Measurements from ENCODE around the gene SP7. TPM values are rescaled to one million over a fixed set of nuclear protein-coding genes. Genes with fewer than 3 reads are reported as not detected.
A peak's percentile ranks its signal among the peaks of the same experiment; 100 is the strongest.
"Not testable (repeated sequence)": the region's sequence is repeated elsewhere in the genome, so short reads cannot be mapped to it uniquely, and the experiment has no call there.

Gene SP7
- total and polyA plus RNA-seq, 9 of the 15 experiments (the other 6 are each of a cell fraction or from before 2014, with no cell fraction given) = 0.04 TPM; not detected in 8

- TF ChIP-seq, protein P1, sequence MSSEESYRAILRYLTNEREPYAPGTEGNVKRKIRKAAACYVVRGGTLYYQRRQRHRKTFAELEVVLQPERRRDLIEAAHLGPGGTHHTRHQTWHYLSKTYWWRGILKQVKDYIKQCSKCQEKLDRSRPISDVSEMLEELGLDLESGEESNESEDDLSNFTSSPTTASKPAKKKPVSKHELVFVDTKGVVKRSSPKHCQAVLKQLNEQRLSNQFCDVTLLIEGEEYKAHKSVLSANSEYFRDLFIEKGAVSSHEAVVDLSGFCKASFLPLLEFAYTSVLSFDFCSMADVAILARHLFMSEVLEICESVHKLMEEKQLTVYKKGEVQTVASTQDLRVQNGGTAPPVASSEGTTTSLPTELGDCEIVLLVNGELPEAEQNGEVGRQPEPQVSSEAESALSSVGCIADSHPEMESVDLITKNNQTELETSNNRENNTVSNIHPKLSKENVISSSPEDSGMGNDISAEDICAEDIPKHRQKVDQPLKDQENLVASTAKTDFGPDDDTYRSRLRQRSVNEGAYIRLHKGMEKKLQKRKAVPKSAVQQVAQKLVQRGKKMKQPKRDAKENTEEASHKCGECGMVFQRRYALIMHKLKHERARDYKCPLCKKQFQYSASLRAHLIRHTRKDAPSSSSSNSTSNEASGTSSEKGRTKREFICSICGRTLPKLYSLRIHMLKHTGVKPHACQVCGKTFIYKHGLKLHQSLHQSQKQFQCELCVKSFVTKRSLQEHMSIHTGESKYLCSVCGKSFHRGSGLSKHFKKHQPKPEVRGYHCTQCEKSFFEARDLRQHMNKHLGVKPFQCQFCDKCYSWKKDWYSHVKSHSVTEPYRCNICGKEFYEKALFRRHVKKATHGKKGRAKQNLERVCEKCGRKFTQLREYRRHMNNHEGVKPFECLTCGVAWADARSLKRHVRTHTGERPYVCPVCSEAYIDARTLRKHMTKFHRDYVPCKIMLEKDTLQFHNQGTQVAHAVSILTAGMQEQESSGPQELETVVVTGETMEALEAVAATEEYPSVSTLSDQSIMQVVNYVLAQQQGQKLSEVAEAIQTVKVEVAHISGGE (CRISPR knock-in tag; IDR thresholded peaks at IDR 0.05) = no peak
- peak in 1 of 2 experiments; percentile 18; a peak in 1 of 3 replicates for TF ChIP-seq CBX3 (IDR thresholded peaks at IDR 0.05; ENCODE audit: borderline replicate concordance in 1 of 2, low read length in 2 of 2)
- TF ChIP-seq RCOR1 (IDR thresholded peaks at IDR 0.05; ENCODE audit: borderline replicate concordance in 1 of 2, low read depth in 2 of 2, low read length in 2 of 2) = peak in 1 of 2 experiments; percentile 5; a peak in 1 of 4 replicates
- peak; percentile 73 for TF ChIP-seq HDAC2 (IDR thresholded peaks at IDR 0.05)
- TF ChIP-seq ZNF224 (CRISPR knock-in tag; IDR thresholded peaks at IDR 0.05) = no peak
- TF ChIP-seq MXI1 (IDR thresholded peaks at IDR 0.05; ENCODE audit: low read depth, low read length) = no peak
Measured at GRCh38 chr12:53376747-53377146, 40.6 kb upstream of the SP7 start (continued).

- H3K36me3 ChIP-seq (ENCODE audit: control insufficient read depth, insufficient read depth, low read length); H3K27ac ChIP-seq (ENCODE audit: extremely low read depth, low read depth, low read length); DNase-seq (ENCODE audit: extremely low read depth in 1 of 4, low spot score in 3 of 4); H3K27me3 ChIP-seq (ENCODE audit: control insufficient read depth in 2 of 2, insufficient read depth in 2 of 2, low read length in 2 of 2); H3K4me2 ChIP-seq (ENCODE audit: insufficient read depth, low read length); BruUV-seq (replicated peaks); H3K9ac ChIP-seq (ENCODE audit: insufficient read depth in 1 of 2, low read depth in 2 of 2, low read length in 2 of 2); CTCF ChIA-PET (ENCODE audit: low intra/inter-chr PET ratio); in situ Hi-C loops (cut with MboI); H4K20me1 ChIP-seq (replicated peaks; ENCODE audit: control insufficient read depth, insufficient read depth, low read length); H3K9me3 ChIP-seq (replicated peaks; ENCODE audit: control insufficient read depth, insufficient read depth, low read depth, low read length); ATAC-seq; H3K4me3 ChIP-seq; FAIRE-seq; H3K79me2 ChIP-seq (ENCODE audit: control insufficient read depth, insufficient read depth, low read length); H3K9me1 ChIP-seq (ENCODE audit: control insufficient read depth, insufficient read depth, low read length); intact Hi-C loops (cut with micrococcal nuclease): not testable (repeated sequence)
- Histone ChIP-seq H3K4me1 (replicated peaks in 1 of 2; ENCODE audit: control insufficient read depth in 2 of 2, insufficient read depth in 2 of 2, low read length in 2 of 2) (peaks cover 29 to 44% of the 10 kb centered on the region in 2 experiments), H2AFZ (ENCODE audit: low read depth, low read length) (peak overlapping the region; percentile 78)
- POLR2A ChIA-PET = interaction anchor here (1.1 to 1.4 kb wide), 2 partner anchors 8 to 22 kb away, joined by 3 read pairs; no protein-coding TSS in a partner anchor
- 82% methylated on average over 13 of the region's 14 CpGs for WGBS (ENCODE audit: insufficient coverage, low coverage, missing lambda C conversion rate)
Measured at GRCh38 chr12:53374277-53374676, 38.1 kb upstream of the SP7 start.

All from K562 (cell line).